ENCODE data around the gene MNX1. TPM values are rescaled to one million over a fixed set of nuclear protein-coding genes. Genes with fewer than 3 reads are reported as not detected.

The MNX1 gene
- total RNA-seq, 1 experiment from 2014 or later = not detected

- Histone ChIP-seq H3K9me3 (ENCODE audit: low read depth, low read length, poor library complexity, severe bottlenecking) (no peaks in the 10 kb centered on the region), H3K4me1 (ENCODE audit: insufficient read depth, low read length, poor library complexity, severe bottlenecking) (no peaks in the 10 kb centered on the region), H3K36me3 (ENCODE audit: insufficient read depth, low read length, poor library complexity, severe bottlenecking) (no peaks in the 10 kb centered on the region), H3K27me3 (replicated peaks; ENCODE audit: insufficient read depth, low read depth, low read length, poor library complexity) (peaks cover 43% of the 10 kb centered on the region), H3K4me3 (ENCODE audit: low read depth, low read length, poor library complexity, severe bottlenecking) (no peak overlapping the region), H3K27ac (ENCODE audit: low read depth, low read length, poor library complexity, severe bottlenecking) (no peak overlapping the region)
- CTCF ChIA-PET = no interaction called here
- intact Hi-C loops (cut with micrococcal nuclease; ENCODE audit: unreplicated experiment) = no loop called here
- no peak for DNase-seq (ENCODE audit: low spot score)
- no peak for TF ChIP-seq CTCF (conservative IDR thresholded peaks at IDR 0.05; ENCODE audit: low read depth, low read length)
- TF ChIP-seq EZH2 (IDR thresholded peaks at IDR 0.05; ENCODE audit: borderline replicate concordance, low read depth, low read length, poor library complexity, severe bottlenecking) = no peak
- POLR2A ChIA-PET (ENCODE audit: low non-redundant PET) = no interaction called here
- no TSS peak for BruUV-seq (replicated peaks)
Observed at GRCh38 chr7:157035302-157035701, 24.8 kb upstream of the MNX1 start.

- Histone ChIP-seq H3K27me3 (replicated peaks; ENCODE audit: insufficient read depth, low read depth, low read length, poor library complexity) (peaks cover 54% of the 10 kb centered on the region), H3K36me3 (ENCODE audit: insufficient read depth, low read length, poor library complexity, severe bottlenecking) (no peaks in the 10 kb centered on the region), H3K27ac (ENCODE audit: low read depth, low read length, poor library complexity, severe bottlenecking) (no peak overlapping the region), H3K4me1 (ENCODE audit: insufficient read depth, low read length, poor library complexity, severe bottlenecking) (no peaks in the 10 kb centered on the region), H3K9me3 (ENCODE audit: low read depth, low read length, poor library complexity, severe bottlenecking) (no peaks in the 10 kb centered on the region), H3K4me3 (ENCODE audit: low read depth, low read length, poor library complexity, severe bottlenecking) (no peak overlapping the region)
- no peak for TF ChIP-seq CTCF (conservative IDR thresholded peaks at IDR 0.05; ENCODE audit: low read depth, low read length)
- TF ChIP-seq EZH2 (IDR thresholded peaks at IDR 0.05; ENCODE audit: borderline replicate concordance, low read depth, low read length, poor library complexity, severe bottlenecking) = no peak
- POLR2A ChIA-PET (ENCODE audit: low non-redundant PET) = no interaction called here
- intact Hi-C loops (cut with micrococcal nuclease; ENCODE audit: unreplicated experiment) = no loop called here
- CTCF ChIA-PET = no interaction called here
- no TSS peak for BruUV-seq (replicated peaks)
- DNase-seq (ENCODE audit: low spot score) = no peak
Observed at GRCh38 chr7:157033483-157034473, 23.3 kb upstream of the MNX1 start.

GRCh38 chr7:157032644-157033482 lies 22.4 kb upstream of the MNX1 start:
- POLR2A ChIA-PET (ENCODE audit: low non-redundant PET) = no interaction called here
- no TSS peak for BruUV-seq (replicated peaks)
- H3K36me3 ChIP-seq (ENCODE audit: insufficient read depth, low read length, poor library complexity, severe bottlenecking) = no peaks in the 10 kb centered on the region
- intact Hi-C loops (cut with micrococcal nuclease; ENCODE audit: unreplicated experiment) = no loop called here
- H3K4me1 ChIP-seq (ENCODE audit: insufficient read depth, low read length, poor library complexity, severe bottlenecking) = no peaks in the 10 kb centered on the region
- peaks cover 64% of the 10 kb centered on the region for H3K27me3 ChIP-seq (replicated peaks; ENCODE audit: insufficient read depth, low read depth, low read length, poor library complexity)
- DNase-seq (ENCODE audit: low spot score) = no peak
- CTCF ChIA-PET = no interaction called here
- H3K27ac ChIP-seq (ENCODE audit: low read depth, low read length, poor library complexity, severe bottlenecking) = no peak overlapping the region
- no peak overlapping the region for H3K4me3 ChIP-seq (ENCODE audit: low read depth, low read length, poor library complexity, severe bottlenecking)
- TF ChIP-seq EZH2 (IDR thresholded peaks at IDR 0.05; ENCODE audit: borderline replicate concordance, low read depth, low read length, poor library complexity, severe bottlenecking) (no peak), CTCF (conservative IDR thresholded peaks at IDR 0.05; ENCODE audit: low read depth, low read length) (no peak)
- H3K9me3 ChIP-seq (ENCODE audit: low read depth, low read length, poor library complexity, severe bottlenecking) = no peaks in the 10 kb centered on the region

Data from A673 (cell line).